K562 (cell line): ENCODE measurements around the gene ZNF335. TPM values are rescaled to one million over a fixed set of nuclear protein-coding genes. Genes with fewer than 3 reads are reported as not detected.
A peak's percentile ranks its signal among the peaks of the same experiment; 100 is the strongest.

ENCODE experiments used
- ATAC-seq: fragments of 200-7000 bp; cut with Tn5 transposase; 3 replicates; pipeline ENCODE4 v1.9.1; 2020; ENCODE audit warnings: moderate library complexity
- BruUV-seq: library from RNA; stranded (reverse); fragments of 400-500 nt; replicated peaks from 2 replicates; lab custom pipeline; 2021; lab: Mats Ljungman, UMichigan
- CTCF ChIA-PET: fragments of 300-600 bp; formaldehyde crosslinking; extraction: SDS; loops from one replicate; lab custom pipeline; 2021; ENCODE audit warnings: low intra/inter-chr PET ratio; lab: Yijun Ruan, JAX
- POLR2A ChIA-PET: fragments of 300-600, 350-650 bp; sonication (Branson Sonifier 250); formaldehyde crosslinking; extraction: SDS; loops from one replicate; lab custom pipeline; 2021; ENCODE audit warnings: antibody characterized with exemption, inconsistent platforms; lab: Yijun Ruan, JAX
- DNase-seq, 4 experiments: peaks; one replicate each; pipeline versions ENCODE4 v3.0.0 to v3.0.0-alpha.2; 2011 to 2018; ENCODE audit warnings: low spot score in 3 of 4, mixed read lengths in 3 of 4; ENCODE audit errors: extremely low read depth in 1 of 4
- FAIRE-seq: peaks from 2 replicates; lab custom pipeline; 2011; peaks lifted over from hg19 to GRCh38; lab: Jason Lieb, UNC
- H2AFZ ChIP-seq: 2 replicates; pipeline ENCODE4 v1.6.0; 2011; ENCODE audit warnings: low read depth, low read length, control low read depth, inconsistent platforms
- H3K27ac ChIP-seq: fragments of 200-600 bp; 3 replicates; pipeline ENCODE4 v1.8.0; 2011; ENCODE audit warnings: low read depth, mild to moderate bottlenecking, control low read depth, inconsistent platforms, low read length, moderate library complexity, mixed read lengths; ENCODE audit errors: extremely low read depth
- H3K27me3 ChIP-seq, 2 experiments: fragments of 300-600 bp in 1 of 2; 2 replicates in 1 of 2; 3 replicates in 1 of 2; pipeline versions ENCODE4 v1.6.0 to v1.8.0; 2011; ENCODE audit warnings: inconsistent platforms in 2 of 2, low read length in 2 of 2, mild to moderate bottlenecking in 1 of 2, mixed read lengths in 1 of 2, moderate library complexity in 1 of 2; ENCODE audit not compliant: control insufficient read depth in 2 of 2, insufficient read depth in 2 of 2
- H3K36me3 ChIP-seq: fragments of 300-600 bp; 3 replicates; pipeline ENCODE4 v1.8.0; 2011; ENCODE audit warnings: mild to moderate bottlenecking, low read length, inconsistent platforms; ENCODE audit not compliant: control insufficient read depth, insufficient read depth
- H3K4me1 ChIP-seq, 2 experiments: fragments of 200-600 bp in 1 of 2; replicated peaks in 1 of 2; 2 replicates in 1 of 2; 3 replicates in 1 of 2; pipeline versions ENCODE4 v1.5.1 to v1.8.0; 2011; ENCODE audit warnings: inconsistent platforms in 2 of 2, low read length in 2 of 2, mild to moderate bottlenecking in 1 of 2, mixed read lengths in 1 of 2, moderate library complexity in 1 of 2; ENCODE audit not compliant: control insufficient read depth in 2 of 2, insufficient read depth in 2 of 2
- H3K4me2 ChIP-seq: 2 replicates; pipeline ENCODE4 v1.6.1; 2011; ENCODE audit warnings: low read length, control low read depth, inconsistent platforms, mixed read lengths; ENCODE audit not compliant: insufficient read depth
- H3K4me3 ChIP-seq: fragments of 200-600 bp; sonication (generic), shearing (Covaris generic); 2 replicates; pipeline ENCODE4 v1.5.1; 2016; ENCODE audit warnings: control low read depth, inconsistent platforms
- H3K79me2 ChIP-seq: fragments of 200-600 bp; 3 replicates; pipeline ENCODE4 v1.8.0; 2011; ENCODE audit warnings: low read length, inconsistent platforms; ENCODE audit not compliant: control insufficient read depth, insufficient read depth
- H3K9ac ChIP-seq, 2 experiments: 2 replicates each; pipeline versions ENCODE4 v1.6.0 to v1.6.1; 2011; ENCODE audit warnings: low read depth in 2 of 2, low read length in 2 of 2, control low read depth in 1 of 2, inconsistent platforms in 1 of 2, mild to moderate bottlenecking in 1 of 2, mixed read lengths in 1 of 2; ENCODE audit not compliant: insufficient read depth in 1 of 2
- H3K9me1 ChIP-seq: one replicate; pipeline ENCODE4 v1.6.0; 2011; ENCODE audit warnings: inconsistent platforms, mild to moderate bottlenecking, low read length, moderate library complexity; ENCODE audit not compliant: control insufficient read depth, insufficient read depth
- H3K9me3 ChIP-seq: replicated peaks from 2 replicates; pipeline ENCODE4 v1.5.1; 2011; ENCODE audit warnings: low read depth, low read length, inconsistent platforms; ENCODE audit not compliant: control insufficient read depth, insufficient read depth
- H4K20me1 ChIP-seq: replicated peaks from 2 replicates; pipeline ENCODE4 v1.6.1; 2011; ENCODE audit warnings: low read length, inconsistent platforms, mixed read lengths; ENCODE audit not compliant: control insufficient read depth, insufficient read depth
- ADNP ChIP-seq: fragments of 200-800 bp; sonication (Bioruptor generic); IDR thresholded peaks from 2 replicates; pipeline ENCODE4 v1.6.1; 2016; ENCODE audit warnings: missing genetic modification characterization, missing compliant biosample characterization
- ARNT ChIP-seq, 2 experiments: fragments of 450-650 bp; IDR thresholded peaks; 2 replicates each; pipeline ENCODE4 v1.6.1; 2016; ENCODE audit warnings: mild to moderate bottlenecking in 1 of 2
- CHD1 ChIP-seq: fragments of 200-600 bp; sonication (generic); IDR thresholded peaks from one replicate; pipeline ENCODE4 v1.6.1; 2012; ENCODE audit warnings: mild to moderate bottlenecking, moderate library complexity, low read length, inconsistent platforms
- MCM2 ChIP-seq: fragments of 450-650 bp; IDR thresholded peaks from 2 replicates; pipeline ENCODE4 v1.6.1; 2017; ENCODE audit warnings: low read depth, mild to moderate bottlenecking
- MECOM ChIP-seq: fragments of 250-450 bp; sonication (Bioruptor Pico); IDR thresholded peaks from 2 replicates; pipeline ENCODE4 v1.8.0; 2022; ENCODE audit warnings: inconsistent platforms
- MGA ChIP-seq: fragments of 450-650 bp; IDR thresholded peaks from 2 replicates; pipeline ENCODE4 v1.6.1; 2016; ENCODE audit warnings: mild to moderate bottlenecking, moderate library complexity
- MYBL2 ChIP-seq, 2 experiments: fragments of 450-650 bp in 1 of 2; sonication (generic) in 1 of 2; formaldehyde crosslinking in 1 of 2; IDR thresholded peaks; 2 replicates each; pipeline versions ENCODE4 v1.6.1 to v1.8.1; 2017 to 2022; ENCODE audit warnings: borderline replicate concordance in 1 of 2, inconsistent platforms in 1 of 2, low read depth in 1 of 2, mild to moderate bottlenecking in 1 of 2, missing genetic modification reagents in 1 of 2, moderate library complexity in 1 of 2
- RBFOX2 ChIP-seq: fragments of 200-400 bp; formaldehyde crosslinking; IDR thresholded peaks from 2 replicates; pipeline ENCODE4 v1.6.1; 2017; ENCODE audit warnings: low read depth, mild to moderate bottlenecking, low read length, moderate library complexity
- ZEB2 ChIP-seq: fragments of 450-650 bp; IDR thresholded peaks from 2 replicates; pipeline ENCODE4 v1.6.1; 2016
- ZNF174 ChIP-seq: fragments of 250-450 bp; sonication (Bioruptor Pico); IDR thresholded peaks from 2 replicates; pipeline ENCODE4 v1.4.0; 2020; ENCODE audit warnings: mild to moderate bottlenecking
- WGBS: fragments of 100-300 bp; shearing (Covaris generic); methylation state at CpG from one replicate; pipeline ENCODE4 v1.1.6; 2016; ENCODE audit warnings: low coverage, mixed read lengths; ENCODE audit not compliant: insufficient coverage; ENCODE audit errors: missing lambda C conversion rate; 5-methylcytosine and 5-hydroxymethylcytosine counted together
- in situ Hi-C: fragments of 300-500 bp; cut with MboI; formaldehyde crosslinking; loops from 4 replicates; pipeline ENCODE4 v1.15.0; 2018; ENCODE audit warnings: inconsistent platforms, mixed read lengths
- intact Hi-C: fragments of 100-400 bp; cut with micrococcal nuclease; formaldehyde crosslinking; loops from 2 replicates; pipeline ENCODE4 v1.14.2; 2022
- polyA plus RNA-seq, 8 experiments: library from polyadenylated mRNA; depleted of rRNA in 4 of 8; stranded (reverse) in 5 of 8; unstranded in 3 of 8; fragments of >200 nt; fragmentation: Nextera tagmentation in 2 of 8; fragmentation: Illumina TruSeq in 1 of 8; extraction: Ambion mirVana in 2 of 8; extraction: Trizol in 1 of 8; gene quantifications; 2 replicates each; pipeline versions ENCODE4 v1.2.1 to v1.2.3, GENCODE V29; 2011 to 2014; ENCODE audit warnings: inconsistent platforms in 1 of 8, missing spikeins in 1 of 8
- total RNA-seq, 7 experiments: library from RNA; depleted of rRNA in 6 of 7; stranded (reverse); fragments of >200 nt in 6 of 7; fragmentation: Illumina TruSeq in 2 of 7; extraction: Trizol in 2 of 7; gene quantifications; 2 replicates each; pipeline versions ENCODE4 v1.2.1 to v1.2.3, GENCODE V29; 2011 to 2021; ENCODE audit warnings: low replicate concordance in 1 of 7
- TF ChIP-seq, protein P1 (sequence below), 2 experiments: fragments of 450-650 bp in 1 of 2; sonication (generic) in 1 of 2; formaldehyde crosslinking; conservative IDR thresholded peaks; 2 replicates each; pipeline versions ENCODE4 v1.4.0 to v1.8.1; 2020 to 2022; ENCODE audit warnings: mild to moderate bottlenecking in 1 of 2, missing genetic modification reagents in 1 of 2

The ZNF335 gene
- total and polyA plus RNA-seq, 9 of the 15 experiments (the other 6 are each of a cell fraction or from before 2014, with no cell fraction given): 0.39 to 16.0 (median 7.6) TPM

- no TSS peak for BruUV-seq
- Histone ChIP-seq H3K27ac (peak overlapping the region; percentile 85), H3K36me3 (peaks cover 19% of the 10 kb centered on the region; the same call in 2 of the 3 replicates), H3K4me1 (peaks cover 20 to 51% of the 10 kb centered on the region in 2 experiments), H3K9ac (peak overlapping the region; percentile 63 to 64), H4K20me1 (no peaks in the 10 kb centered on the region), H2AFZ (peak overlapping the region; percentile 87), H3K27me3 (no peaks in the 10 kb centered on the region), H3K79me2 (peaks cover 15% of the 10 kb centered on the region), H3K9me1 (no peaks in the 10 kb centered on the region), H3K4me3 (peak overlapping the region; percentile 17), H3K4me2 (peak overlapping the region; percentile 83), H3K9me3 (no peaks in the 10 kb centered on the region)
- POLR2A ChIA-PET: interaction anchor here (0.6 to 2.6 kb wide), 11 partner anchors 10 to 43 kb away, joined by 3 to 13 read pairs (median 6); partner anchors contain the start of genes CTSA and PCIF1
- in situ Hi-C loops (no loop called here), intact Hi-C loops (no loop called here)
- ATAC-seq (no peak), FAIRE-seq (no peak), DNase-seq (peak in 1 of 4 experiments; percentile 25)
- CTCF ChIA-PET: no interaction called here
- WGBS: 49% methylated on average over 12 of the region's 12 CpGs
- TF ChIP-seq ADNP: no peak
- TF ChIP-seq RBFOX2: 0 out of 2 replicates have a peak, but pooled peaks have one; percentile 21
- TF ChIP-seq MYBL2 (IDR thresholded peaks at IDR 0.05; ENCODE audit: low read depth): no peak
- no peak for TF ChIP-seq MYBL2 (CRISPR knock-in tag; IDR thresholded peaks at IDR 0.05; ENCODE audit: borderline replicate concordance)
- TF ChIP-seq CHD1: peak; percentile 54
- no peak for TF ChIP-seq ZNF174
- TF ChIP-seq MGA: peak; percentile 24; the same call in 1 of the 2 replicates
- TF ChIP-seq, protein P1, sequence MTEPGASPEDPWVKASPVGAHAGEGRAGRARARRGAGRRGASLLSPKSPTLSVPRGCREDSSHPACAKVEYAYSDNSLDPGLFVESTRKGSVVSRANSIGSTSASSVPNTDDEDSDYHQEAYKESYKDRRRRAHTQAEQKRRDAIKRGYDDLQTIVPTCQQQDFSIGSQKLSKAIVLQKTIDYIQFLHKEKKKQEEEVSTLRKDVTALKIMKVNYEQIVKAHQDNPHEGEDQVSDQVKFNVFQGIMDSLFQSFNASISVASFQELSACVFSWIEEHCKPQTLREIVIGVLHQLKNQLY (CRISPR knock-in tag; conservative IDR thresholded peaks at IDR 0.05): no peak
- TF ChIP-seq ZEB2: no peak
- TF ChIP-seq MCM2: no peak
- TF ChIP-seq ARNT (IDR thresholded peaks at IDR 0.05): no peak
- no peak for TF ChIP-seq MECOM (CRISPR knock-in tag)
Observed at GRCh38 chr20:45909336-45909808, 62.6 kb downstream of the ZNF335 start.
